ENCODE results near the gene CCDC102A.

Gene CCDC102A

DNA sequence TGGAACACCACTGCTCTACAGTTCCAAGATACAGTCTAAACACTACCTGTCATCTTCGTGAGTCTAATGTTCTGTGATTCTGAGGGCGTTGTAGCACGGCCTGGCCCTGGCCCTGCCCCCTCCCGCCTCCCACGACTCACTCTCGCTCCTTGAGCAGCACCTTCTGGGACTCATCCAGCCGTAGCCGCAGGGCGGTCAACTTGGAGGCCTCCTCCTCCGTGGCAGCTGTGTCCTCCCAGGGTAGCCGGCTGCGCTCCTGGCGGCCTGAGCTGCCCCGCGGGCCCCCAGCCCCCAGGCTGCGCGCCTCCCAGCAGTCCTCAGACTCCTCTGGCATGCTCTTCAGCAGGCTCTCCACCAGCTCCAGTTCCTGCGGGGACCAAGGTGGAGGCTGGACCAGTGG, 10.6 kb downstream of the CCDC102A start:
- in situ Hi-C loops (cut with MboI; ENCODE audit: low sequenced_read_pairs) = no loop called here

DNA sequence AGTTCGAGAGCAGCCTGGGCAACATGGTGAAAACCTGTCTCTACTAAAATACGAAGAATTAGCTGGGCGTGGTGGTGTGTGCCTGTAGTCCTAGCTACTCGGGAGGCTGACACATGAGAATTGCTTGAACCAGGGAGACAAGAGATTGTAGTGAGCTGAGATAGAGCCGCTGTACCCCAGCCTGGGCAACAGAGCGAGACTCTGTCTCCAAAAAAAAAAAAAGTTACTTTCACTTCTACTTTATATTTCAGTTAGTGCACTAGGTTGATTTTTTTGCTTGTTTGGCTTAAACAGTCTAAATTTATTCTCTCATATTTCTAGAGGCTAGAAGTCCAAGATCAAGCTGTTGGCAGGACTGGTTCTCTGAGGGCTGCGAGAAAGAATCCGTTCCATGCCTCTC, 13.4 kb downstream of the CCDC102A start:
- in situ Hi-C loops (cut with MboI; ENCODE audit: low sequenced_read_pairs) = no loop called here

DNA sequence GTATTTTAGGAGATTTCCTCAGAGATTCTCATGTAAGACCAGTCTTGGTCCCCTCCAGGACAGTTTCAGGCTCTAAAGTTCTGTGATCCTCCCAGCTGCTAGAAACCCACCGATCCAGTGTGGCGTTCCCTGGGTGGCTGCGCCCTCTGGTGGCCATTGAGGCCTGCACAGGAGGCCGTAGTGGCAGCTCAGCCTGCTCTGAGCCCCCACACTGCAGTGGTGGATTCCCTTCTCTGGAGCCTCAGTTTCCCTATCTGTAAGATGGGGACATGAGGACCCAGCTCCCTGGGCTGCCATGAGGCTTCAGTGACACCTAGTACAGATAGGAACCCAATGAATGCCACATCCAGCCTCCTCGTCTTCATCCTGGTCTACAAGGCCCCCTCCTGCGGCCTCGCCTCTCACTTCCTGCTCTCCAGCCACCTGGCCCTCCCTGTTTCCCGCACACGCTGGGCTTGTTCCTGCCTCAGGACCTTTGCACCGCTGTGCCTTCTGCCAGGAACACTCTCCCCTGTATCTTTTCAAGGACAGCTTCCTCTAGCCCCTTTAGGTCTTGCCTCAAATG, 16.5 kb downstream of the CCDC102A start:
- in situ Hi-C loops (cut with MboI; ENCODE audit: low sequenced_read_pairs) = no loop called here

DNA sequence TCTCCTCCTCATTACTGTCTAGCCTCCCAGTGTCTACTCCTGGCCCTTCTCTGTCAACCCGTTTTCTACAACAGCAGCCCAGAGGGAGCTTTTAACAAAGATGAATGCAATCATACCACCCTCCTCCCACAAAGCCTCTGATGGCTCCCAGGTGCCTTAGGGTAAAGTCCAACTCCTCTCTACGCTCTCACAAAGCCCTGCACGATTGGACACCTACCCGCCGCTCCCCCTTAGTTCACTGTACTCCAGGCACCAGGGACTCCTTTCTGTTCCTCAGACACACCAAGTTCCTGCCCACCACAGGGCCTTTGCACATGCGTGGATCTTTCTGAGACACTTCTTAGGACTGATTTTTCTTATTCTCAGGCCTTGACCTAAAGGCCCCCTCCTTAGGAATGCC, 17.4 kb downstream of the CCDC102A start:
- in situ Hi-C loops (cut with MboI; ENCODE audit: low sequenced_read_pairs) = no loop called here

DNA sequence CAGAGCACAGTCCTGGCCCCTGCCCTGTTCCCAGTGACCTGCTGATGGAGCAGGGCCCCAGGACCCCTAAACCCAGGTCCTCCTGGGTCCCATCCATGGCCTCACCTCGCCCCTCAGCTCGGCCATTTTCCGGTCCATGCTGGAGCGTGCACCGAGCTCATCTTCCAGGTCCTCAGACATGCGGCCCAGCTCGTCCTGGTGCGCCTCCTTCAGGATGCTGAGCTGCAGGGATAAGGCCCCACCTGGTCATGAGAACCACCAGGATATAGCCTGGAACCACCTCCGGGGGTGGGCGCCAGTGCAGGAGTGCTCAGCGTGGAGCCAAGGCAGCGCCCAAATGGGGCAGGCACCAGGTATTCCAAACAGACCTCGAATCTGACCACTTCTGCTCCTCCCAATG, 17.9 kb downstream of the CCDC102A start:
- in situ Hi-C loops (cut with MboI; ENCODE audit: low sequenced_read_pairs) = no loop called here

DNA sequence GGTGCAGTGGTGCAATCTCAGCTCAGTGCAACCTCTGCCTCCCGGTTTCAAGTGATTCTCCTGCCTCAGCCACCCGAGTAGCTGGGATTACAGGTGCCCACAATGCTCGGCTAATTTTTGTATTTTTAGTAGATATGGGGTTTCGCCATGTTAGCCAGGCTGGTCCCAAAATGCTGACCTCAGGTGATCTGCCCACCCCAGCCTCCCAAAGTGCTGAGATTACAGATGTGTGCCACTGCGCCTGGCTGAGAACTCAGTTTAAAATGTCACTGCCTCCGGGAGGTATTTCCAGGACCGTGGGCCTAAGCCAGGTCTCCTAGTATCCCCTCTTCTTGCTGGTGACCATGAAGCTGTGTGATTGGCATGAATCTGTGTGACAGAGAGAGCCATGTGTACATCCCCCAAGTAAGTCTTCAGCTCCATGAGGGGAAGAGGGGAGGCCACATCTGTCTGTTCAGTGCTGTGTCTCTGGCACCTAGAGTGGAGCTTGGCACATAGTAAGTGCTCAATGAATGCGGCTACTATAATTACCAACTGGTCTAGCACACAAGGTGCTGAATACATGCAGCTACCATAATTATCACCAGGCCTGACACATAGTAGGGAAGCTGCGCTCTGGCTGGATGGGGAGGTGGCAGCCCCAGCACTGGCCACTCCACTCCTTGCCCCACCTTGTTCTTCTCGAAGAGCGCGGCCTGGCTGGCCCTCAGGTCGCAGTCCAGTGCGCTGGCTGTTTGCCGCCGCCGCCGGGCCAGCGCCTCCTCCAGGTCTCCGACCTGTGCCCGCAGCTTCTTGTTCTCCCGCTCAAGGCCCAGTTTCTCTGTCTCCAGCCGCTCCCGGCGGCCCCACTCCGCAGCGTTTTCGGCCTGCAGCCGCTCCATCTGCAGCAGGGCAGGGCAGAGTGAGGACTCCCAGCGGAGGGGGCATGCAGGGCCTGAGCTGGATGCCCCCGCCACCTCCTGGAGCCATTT, 18.7 kb downstream of the CCDC102A start:
- in situ Hi-C loops (cut with MboI; ENCODE audit: low sequenced_read_pairs) = no loop called here

DNA sequence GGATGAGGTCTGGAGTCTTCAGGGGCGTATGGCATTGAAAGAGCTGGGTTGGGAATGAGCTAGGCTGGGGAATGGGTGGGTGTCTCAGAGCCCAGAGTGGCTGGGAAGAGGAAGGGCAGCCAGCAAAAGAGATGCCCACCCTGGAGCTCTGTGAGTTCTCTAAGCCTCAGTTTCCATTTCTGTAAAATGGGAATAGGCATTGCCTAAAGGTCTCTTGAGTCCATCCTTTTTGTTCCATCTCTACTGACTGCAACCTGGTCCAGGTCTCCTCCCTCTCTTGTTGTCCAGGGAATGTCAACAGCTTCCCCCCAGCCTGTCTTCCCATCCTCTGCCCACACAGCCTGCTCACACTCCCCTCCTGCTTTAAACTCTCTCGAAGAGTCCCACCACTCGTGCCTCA, 19.6 kb downstream of the CCDC102A start:
- in situ Hi-C loops (cut with MboI; ENCODE audit: low sequenced_read_pairs) = no loop called here

DNA sequence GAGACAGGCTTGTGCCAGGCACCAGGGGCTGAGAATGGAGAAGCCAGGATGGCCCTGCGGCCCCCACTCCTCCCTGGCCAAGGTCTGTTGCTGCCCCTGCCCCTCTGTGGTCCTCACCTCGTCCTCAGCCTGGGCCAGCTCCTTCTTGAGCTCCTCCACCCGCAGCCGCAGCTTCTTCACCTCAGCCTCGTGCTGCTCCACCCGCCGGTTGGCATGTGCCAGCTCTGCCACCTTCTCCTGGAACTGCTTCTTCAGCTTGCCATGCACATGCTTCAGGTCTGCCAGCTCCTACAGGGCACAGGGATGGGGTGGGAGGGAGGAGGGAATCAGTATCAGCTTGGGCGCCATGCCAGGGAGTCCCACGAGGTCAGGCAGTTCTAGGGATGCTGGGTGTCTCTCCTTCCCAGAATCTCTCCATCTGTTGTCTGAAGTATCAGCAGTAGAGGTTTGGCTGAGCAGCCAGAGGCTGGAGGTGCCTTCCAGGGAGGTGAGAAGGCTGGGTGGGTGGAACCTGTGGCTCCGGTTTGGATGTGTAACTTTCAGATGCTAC, 20.1 kb downstream of the CCDC102A start:
- in situ Hi-C loops (cut with MboI; ENCODE audit: low sequenced_read_pairs) = no loop called here

DNA sequence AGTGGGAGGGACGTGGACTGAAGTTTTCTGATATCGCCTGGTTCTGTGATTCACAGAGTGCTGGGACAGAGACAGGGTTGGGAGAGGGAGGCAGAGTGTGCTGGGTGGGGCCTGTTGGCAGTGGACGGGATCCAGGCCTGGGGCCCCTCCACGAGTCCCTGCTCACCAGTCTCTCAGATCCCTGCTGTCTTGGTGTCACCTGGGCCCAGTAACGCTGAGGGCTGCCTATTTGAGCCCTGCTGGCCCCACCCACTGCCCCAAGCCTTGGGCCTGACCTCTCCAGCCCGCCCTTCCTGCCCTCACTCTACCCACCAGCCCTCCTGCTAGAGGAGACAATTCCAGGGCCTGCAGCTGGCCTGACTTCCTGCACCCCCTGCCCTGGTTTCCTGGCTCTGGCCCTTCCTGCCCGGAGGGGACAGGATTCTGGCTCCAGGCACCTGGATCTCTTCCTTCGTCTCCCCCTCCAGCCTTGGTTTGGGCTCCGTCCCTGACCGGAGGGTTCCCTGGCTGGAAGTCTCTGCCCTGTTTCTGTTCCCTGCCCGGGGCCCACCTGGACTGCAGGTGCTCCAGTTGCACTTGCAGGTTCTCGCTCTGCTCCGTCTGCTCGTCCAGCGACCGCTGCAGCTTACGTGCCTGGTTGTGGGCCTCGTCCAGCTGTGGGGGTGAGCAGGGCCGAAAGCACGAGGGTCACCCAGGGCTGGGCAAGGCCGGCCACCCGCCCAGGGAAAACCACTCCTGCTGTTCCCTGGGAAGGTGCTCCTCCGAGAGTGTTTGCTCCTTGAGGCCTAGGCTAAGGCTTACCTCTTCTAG, 21.4 kb downstream of the CCDC102A start:
- in situ Hi-C loops (cut with MboI; ENCODE audit: low sequenced_read_pairs) = no loop called here

DNA sequence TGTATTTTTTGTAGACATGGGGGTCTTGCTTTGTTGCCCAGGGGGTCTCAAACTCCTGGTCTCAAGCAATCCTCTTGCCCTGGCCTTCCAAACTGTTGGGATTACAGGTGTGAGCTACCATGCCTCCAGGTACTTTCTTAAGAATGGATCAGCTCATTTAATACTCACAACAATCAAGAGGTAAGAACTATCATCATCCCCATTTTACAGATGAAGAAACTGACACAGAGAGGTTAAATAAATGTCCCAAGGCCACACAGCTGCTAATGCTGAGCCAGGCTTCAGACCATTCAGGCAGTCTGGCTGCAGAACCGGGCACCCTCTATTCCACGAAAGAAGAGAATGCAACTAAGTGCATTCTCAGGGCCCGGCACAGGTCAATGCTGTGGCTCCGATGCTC, 22.0 kb downstream of the CCDC102A start:
- in situ Hi-C loops (cut with MboI; ENCODE audit: low sequenced_read_pairs) = no loop called here

DNA sequence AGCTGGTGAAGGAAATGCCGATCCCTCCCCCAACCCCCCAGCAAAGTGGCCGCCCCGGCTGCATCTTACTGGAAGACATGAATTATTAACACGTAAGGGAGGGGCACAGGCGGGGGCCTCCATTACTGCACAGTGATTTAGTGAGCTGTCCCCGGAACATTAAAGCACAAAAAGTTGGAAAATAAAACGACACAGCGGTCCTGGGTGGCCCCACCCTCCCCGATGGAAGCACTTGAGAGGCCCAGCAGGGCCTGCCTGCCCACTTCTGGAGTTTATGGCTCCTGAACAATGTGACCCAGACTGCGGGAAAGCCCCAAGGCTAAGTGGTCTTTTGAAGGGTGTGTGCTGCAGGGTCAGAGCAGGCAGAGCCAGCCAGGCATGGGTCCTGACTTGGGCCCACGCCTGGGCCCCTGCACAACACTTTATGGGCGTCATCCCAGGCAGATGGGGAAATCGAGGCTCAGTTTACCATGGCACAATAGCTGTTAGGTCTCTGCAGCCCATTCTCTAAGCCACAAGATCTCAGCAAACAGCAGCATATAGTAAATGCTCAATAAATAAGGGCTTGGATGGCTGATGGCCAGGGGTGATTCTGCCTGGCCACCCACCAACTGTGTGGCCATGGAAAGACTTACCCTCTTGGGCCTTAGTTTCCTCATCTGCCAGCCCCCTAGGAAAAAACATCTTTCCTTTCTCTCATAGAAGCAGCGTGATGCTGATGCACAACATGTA, 22.8 kb downstream of the CCDC102A start:
- in situ Hi-C loops (cut with MboI; ENCODE audit: low sequenced_read_pairs) = no loop called here

DNA sequence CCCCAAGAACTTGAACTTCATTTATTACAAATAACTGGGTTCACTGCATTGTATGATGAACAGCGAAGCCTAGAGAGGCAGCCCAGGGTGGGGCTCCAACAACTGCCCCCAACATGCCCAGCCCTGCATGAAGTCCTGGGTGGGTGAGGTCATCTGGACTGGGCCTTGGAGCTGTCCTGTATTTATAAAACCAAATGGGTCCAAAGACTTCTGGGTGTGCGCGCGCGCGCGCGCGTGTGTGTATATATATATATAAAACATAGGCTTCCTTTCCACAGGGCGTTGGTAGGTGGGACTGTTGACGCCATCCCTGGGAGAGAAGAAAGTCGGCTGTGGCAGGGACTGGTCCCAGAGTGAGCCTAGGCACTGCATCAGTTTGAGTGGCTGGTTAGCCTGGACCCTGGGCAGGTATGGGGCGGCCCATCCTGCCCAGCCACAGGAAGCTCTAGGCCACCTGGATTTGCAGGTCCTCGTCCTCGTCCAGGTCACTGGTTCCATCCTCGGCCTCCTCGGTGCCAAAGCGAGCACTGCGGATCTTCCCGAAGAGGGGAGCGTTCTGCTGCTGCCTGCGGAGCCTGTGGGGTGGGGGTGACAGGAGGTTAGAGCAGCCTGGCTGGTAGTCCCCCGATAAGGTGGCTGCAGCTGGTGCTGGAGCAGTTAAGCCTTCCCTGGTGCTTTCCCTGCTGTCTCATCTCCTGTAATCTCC, 23.9 kb downstream of the CCDC102A start:
- in situ Hi-C loops (cut with MboI; ENCODE audit: low sequenced_read_pairs) = no loop called here

DNA sequence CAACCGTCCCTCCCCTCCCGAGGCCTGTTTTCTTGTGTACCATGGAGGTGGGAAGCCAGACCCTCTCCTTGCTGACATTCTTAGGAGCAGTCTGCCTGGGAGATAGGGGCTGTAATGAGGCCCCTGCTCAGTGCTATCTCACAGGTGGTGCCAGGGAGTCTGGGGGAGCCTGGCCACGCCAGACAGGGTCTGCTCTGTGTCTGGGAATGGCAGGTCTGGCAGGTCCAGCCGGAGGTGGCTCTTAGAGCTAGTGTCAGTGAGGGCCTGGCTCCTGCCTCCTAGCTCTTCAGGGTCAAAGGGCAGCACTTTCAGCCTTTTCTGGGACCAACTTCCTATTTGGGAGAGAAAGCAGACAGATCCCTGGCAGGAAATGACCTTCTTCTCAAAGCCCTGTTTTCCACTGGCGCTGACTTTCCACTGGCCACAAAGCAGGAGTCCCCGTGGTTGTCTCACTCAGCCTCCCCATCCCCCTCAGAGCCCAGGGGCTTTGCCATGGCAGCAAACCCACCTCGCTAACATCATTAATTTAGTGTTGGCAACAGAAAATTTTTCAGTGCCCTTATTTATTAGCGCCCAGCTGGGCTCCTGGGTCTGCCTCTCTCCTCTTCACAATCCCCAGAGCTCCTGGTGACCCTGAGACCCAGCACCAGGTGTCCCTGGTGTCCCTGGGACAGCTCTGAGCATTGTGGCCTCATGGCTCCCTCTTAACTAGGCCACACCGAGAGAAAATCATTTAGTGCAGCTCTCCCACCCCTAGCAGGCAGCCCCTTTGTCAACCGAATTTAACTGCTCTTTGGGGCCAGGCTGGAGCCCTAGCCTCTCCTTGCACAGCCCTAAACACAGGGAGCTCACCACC, 26.1 kb downstream of the CCDC102A start:
- in situ Hi-C loops (cut with MboI; ENCODE audit: low sequenced_read_pairs) = no loop called here

DNA sequence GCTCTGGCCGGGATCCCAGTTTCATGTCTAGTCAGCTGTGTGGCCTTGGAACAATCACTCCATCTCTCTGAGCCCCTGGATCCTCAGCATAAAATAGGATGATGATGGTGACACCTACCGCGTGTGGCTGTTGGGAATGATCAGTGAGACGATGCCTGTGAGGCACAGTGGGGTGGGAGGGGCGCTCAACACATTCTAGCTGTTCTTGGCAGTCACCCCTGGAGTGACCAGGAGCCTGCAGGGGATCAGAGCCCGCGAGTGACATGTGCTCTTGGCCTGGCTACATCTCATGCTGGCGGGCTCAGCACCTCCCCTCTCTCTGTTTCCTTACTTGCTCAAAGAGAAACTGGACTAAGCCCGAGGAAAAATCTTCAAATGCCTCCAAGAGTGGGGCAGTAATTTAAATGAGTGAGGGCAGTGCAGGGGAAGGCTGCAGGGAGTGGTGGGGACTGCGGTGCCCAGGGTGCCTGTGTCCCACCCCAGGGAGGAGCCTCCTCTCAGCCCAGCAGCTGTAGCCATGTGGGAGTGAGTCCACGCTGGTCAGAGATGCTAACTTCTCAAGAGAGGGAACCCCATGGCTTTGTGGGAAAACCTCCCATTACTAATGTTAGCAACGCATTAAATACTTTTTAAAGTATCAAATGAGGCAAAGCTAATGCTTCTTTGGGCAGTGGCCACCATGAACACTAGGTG, 27.0 kb downstream of the CCDC102A start:
- in situ Hi-C loops (cut with MboI; ENCODE audit: low sequenced_read_pairs) = no loop called here

DNA sequence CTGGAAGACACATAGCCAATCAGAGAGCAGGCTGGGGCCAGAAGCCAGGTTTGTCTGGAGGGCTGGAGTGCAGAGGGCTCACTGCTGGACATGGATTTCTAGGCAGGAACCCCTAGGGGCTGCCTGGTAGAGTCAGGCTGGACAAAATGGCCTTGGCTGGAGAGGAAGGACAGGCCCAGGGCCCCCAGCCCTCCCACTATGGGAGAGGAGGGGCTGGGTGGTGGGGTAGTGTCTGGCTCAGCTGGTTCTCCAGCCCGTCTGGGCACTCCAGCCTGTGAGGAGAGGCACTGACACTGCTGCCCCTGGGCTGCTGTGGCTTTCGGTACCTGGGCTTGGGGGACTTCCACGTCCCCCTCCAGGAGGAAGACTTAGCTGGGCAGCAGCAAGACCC, 28.3 kb downstream of the CCDC102A start:
- in situ Hi-C loops (cut with MboI; ENCODE audit: low sequenced_read_pairs) = no loop called here

DNA sequence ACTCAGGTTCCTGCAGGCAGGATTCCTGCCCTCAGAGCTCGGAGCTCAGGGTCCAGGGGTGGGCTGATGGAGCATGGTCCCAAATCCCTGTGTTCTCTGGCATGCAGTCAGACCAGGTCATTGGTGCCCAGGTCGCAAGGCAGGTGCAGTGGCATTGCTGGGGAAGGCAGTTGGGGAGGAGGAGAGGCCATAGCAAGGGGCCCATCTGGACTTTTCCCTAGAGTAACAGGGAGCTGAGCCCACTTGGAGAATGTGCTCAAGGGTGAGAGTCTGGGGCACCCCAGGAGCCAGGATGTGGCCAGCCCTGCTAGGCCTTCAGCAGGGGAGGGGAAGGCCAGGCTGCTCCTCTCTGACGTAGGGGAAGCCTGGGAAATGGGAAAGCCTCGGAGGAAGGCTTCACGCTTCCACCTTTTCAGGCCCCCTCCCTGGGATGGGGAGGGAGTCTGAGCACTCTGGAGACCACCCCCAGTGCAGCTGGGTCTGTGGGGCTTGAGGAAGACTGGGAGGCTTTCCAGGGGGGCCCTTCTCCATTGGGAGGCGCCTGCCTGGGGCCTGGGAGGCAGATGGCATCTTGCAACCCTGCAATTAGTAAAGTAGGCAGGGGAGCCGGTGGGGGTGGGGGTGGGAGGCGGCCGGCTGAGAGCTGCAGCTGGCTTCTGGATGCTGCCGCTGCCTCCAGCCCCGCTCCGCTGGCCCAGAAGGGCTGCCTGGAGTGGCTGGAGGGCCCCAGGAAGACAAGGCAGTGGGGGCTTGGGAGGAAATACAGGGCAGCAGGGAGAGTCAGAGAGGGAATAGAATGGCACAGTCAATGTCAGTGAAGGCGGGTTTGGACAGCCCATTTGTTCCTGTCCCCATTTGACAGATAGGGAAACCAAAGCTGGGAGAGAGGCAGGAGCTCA, 29.0 kb downstream of the CCDC102A start:
- in situ Hi-C loops (cut with MboI; ENCODE audit: low sequenced_read_pairs) = no loop called here

DNA sequence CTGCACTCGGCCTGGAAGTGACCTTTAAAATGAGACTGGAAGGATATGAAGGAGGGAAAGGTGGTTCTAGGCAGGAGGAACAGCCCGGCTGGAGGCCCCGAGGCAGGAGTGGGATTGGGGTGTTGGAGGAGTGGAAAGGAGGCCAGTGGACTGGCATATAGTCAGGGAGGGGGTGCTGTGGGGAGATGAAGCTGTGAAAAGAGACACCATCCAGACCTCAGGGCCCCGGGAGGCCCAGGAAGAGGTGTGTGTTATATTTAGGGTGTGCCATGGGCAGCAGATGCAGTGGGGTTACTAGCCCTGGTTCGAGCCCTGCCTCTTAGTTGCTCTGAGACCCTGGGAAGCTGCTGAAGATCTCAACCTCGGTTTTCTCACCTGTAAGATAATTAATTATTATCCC, 31.2 kb downstream of the CCDC102A start:
- in situ Hi-C loops (cut with MboI; ENCODE audit: low sequenced_read_pairs) = no loop called here

DNA sequence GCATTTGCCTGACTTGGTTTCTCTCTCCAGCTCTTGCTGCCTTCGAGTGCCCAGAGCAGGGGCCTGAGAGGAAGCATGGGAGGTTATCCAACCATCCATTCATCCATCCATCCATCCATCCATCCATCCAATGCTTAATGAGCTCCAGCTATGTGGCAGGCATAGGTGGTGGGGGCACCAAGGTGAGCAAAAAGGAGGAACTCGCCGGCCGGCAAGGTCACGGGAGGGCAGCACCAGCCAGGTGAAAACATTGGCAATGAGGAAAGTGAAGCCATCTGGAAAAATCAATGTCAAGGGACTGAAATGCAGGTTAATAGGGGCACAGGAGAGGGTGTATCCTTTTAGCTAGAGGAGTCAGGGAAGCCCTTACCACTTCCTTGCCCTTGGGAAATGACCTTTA, 31.9 kb downstream of the CCDC102A start:
- in situ Hi-C loops (cut with MboI; ENCODE audit: low sequenced_read_pairs) = no loop called here
